Fibroblast of mammary gland (primary cell): ENCODE results near the gene ZDHHC22.

Experiments used
- DNase-seq: peaks from one replicate; pipeline ENCODE4 v3.0.0-alpha.2; 2010; ENCODE audit warnings: low read depth
- H3K4me3 ChIP-seq: 2 replicates; pipeline ENCODE4 v1.5.1; 2011; ENCODE audit warnings: low read depth, mild to moderate bottlenecking, low read length, moderate library complexity; ENCODE audit not compliant: control insufficient read depth
- CTCF ChIP-seq: conservative IDR thresholded peaks from 2 replicates; pipeline ENCODE4 v1.5.1; 2011; ENCODE audit warnings: low read depth, low read length, inconsistent platforms; ENCODE audit not compliant: control insufficient read depth, insufficient read depth

Gene ZDHHC22

DNA sequence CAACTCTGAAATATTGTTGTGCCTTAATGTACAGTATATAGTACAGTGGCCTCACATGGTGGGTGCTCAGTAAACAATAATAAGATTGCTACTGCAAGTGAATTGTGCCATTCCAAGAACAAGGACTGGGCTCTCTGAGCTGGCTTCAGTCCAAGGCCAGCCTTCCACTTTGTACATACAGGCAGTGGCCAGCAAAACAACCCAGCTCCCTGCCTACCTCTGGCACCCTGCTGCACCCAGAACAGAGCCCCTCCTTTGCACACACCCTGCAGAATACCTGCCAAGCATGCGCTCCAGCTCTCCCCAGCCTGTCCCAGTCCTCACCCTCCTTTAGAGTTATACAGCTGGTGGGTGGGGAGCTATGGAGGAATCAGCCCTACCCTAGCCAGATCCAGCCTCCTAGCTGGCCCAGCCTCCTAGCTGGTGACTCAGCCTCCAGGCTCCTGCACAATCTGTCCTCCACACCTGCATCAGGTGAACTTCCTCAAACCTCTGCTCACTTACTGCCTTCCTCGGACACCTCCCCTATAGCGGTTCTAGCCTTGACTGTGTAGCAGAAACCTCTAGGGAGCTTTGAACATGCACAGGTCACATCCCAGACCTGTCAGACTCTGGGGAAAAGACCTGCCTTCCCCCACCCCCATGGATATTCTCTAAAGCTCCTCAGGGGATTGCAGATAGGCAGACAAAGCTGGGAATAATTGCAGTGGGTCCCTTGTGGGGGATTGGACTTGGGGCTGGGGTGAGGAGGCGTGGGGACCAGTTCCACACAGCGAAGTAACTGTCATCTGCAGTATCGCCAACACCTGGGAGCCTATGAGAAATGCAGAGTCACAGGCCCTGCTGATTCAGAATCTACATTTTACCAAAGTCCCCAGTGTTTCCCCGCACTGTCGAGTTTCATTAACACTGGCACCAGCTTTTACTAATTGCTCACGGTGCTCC, 17.9 kb downstream of the ZDHHC22 start:
- TF ChIP-seq CTCF, result no peak
- no peak for DNase-seq
- no peak overlapping the region for H3K4me3 ChIP-seq

- TF ChIP-seq CTCF, result no peak
- no peak overlapping the region for H3K4me3 ChIP-seq
- DNase-seq, result no peak
Measured at GRCh38 chr14:77122526-77123125, 19.0 kb downstream of the ZDHHC22 start.

DNA sequence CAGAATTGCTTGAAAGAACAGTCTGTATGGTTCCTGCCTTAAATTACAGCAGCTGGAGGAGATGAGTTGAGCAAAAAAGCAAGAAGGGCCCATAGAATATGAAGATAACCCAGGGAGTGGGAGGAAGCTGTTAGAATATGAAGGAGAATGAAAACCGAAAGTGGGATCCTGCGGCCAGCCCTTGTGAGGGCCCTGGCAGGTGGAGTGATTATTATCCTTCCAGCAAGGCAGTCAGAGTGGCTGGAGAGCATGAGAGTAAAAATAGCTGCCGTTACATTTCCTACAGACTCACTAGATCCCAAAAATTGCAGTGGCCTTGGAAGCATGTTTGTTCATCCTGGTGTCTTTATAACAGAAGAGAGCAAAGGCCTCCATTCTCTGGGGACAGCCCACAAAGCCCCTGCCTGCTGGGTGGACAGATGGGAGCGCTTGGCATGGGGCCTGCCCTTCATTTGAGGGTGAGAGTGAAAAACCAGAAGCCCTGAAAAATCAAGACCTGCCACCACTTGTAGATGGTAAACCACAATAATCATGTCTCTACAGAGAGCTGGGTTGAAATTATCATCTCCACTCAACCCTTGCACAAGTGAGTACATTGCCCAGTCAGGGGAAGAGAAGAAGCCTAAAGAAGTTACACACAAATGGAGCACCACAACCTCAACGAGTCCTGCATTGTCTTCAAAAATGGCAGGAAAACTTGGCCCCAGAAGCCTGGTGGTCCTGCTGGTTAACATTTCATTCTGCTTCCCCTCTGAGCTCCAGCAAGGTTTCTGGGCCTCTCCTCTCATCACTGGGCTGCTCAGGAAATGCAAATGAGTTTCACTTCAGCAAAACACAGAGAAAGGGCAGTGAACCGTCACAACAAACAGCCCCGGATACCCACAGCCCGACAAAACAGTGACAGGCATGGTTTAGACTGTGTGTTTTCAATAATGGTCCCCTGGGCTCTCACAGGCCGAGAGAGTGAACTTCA, 20.5 kb downstream of the ZDHHC22 start:
- no peak for TF ChIP-seq CTCF
- no peak for DNase-seq
- no peak overlapping the region for H3K4me3 ChIP-seq

DNA sequence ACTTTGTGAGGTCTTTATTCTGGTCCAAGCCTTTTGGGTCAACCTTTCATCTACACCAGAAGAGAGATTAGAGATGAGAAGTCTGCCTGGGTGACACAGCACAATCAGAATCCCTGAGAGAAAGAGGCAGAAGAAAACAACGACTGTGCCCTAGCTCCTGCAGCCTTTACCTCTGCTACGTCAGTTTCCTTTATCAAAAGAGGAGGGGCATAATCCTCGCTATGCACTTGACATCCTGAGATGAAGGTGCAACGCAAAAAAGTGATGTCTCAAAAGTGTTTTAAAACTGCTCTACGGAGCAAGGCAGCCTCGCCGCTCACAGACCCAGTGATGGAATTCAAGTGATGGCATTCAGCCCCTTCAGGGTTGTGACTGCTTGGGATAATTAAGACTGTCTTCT, 21.7 kb downstream of the ZDHHC22 start:
- TF ChIP-seq CTCF, result no peak
- no peak for DNase-seq
- H3K4me3 ChIP-seq, result no peak overlapping the region

GRCh38 chr14:77116172-77116817, 25.3 kb downstream of the ZDHHC22 start:
- no peak for TF ChIP-seq CTCF
- no peak overlapping the region for H3K4me3 ChIP-seq
- DNase-seq, result no peak

DNA sequence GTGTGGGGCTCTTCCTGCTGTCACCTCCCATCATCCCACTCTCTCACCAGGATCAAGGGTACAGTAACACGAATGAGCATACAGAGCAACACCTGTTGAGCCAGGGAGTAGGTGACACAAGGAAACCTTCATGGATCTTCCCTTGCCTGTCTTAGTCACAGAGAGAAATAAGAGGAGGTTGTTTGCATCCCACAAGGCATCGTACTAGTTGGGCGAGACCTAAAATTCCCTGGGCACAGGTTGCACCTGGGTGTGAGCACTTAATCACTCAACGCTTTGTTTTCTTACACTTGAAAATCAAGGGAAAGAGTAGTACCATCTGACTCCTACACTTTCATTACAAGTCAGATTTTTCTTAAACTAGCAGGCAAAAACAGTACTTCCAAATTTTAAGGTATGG, 27.0 kb downstream of the ZDHHC22 start:
- H3K4me3 ChIP-seq, result no peak overlapping the region
- TF ChIP-seq CTCF, result no peak
- no peak for DNase-seq
